Bronchial epithelial cell (primary cell): ENCODE results near the gene ZNF25. TPM values are rescaled to one million over a fixed set of nuclear protein-coding genes. Genes with fewer than 3 reads are reported as not detected.
"Not testable (repeated sequence)": the region's sequence is repeated elsewhere in the genome, so short reads cannot be mapped to it uniquely, and the experiment has no call there.

ENCODE experiments used
- DNase-seq: peaks from one replicate; pipeline ENCODE4 v3.0.0-alpha.2; 2010; ENCODE audit warnings: low read depth
- FAIRE-seq: peaks from 2 replicates; lab custom pipeline; 2011; peaks lifted over from hg19 to GRCh38; lab: Jason Lieb, UNC
- H3K27me3 ChIP-seq: 2 replicates; pipeline ENCODE4 v1.5.1; 2011; ENCODE audit warnings: low read length; ENCODE audit not compliant: control insufficient read depth, insufficient read depth
- H3K36me3 ChIP-seq: 2 replicates; pipeline ENCODE4 v1.5.1; 2011; ENCODE audit warnings: low read length; ENCODE audit not compliant: control insufficient read depth, insufficient read depth
- H3K4me3 ChIP-seq: 2 replicates; pipeline ENCODE4 v1.5.1; 2011; ENCODE audit warnings: mild to moderate bottlenecking, low read depth, low read length, control low read depth
- CTCF ChIP-seq: IDR thresholded peaks from 2 replicates; pipeline ENCODE4 v1.5.1; 2011; ENCODE audit warnings: mild to moderate bottlenecking, moderate library complexity, low read length, control low read depth, inconsistent platforms; ENCODE audit not compliant: insufficient read depth, severe bottlenecking
- total RNA-seq: library from RNA; depleted of rRNA; stranded (reverse); fragments of >200 nt; gene quantifications from 2 replicates; pipeline ENCODE4 v1.2.1, GENCODE V29; 2014

ZNF25 gene
- total RNA-seq, 1 donor from 2014 or later: 5.8 TPM

- no peak for FAIRE-seq
- H3K27me3 ChIP-seq: no peaks in the 10 kb centered on the region
These were observed 31.1 kb upstream of the ZNF25 start for GRCh38 chr10:38007551-38007950.

DNA sequence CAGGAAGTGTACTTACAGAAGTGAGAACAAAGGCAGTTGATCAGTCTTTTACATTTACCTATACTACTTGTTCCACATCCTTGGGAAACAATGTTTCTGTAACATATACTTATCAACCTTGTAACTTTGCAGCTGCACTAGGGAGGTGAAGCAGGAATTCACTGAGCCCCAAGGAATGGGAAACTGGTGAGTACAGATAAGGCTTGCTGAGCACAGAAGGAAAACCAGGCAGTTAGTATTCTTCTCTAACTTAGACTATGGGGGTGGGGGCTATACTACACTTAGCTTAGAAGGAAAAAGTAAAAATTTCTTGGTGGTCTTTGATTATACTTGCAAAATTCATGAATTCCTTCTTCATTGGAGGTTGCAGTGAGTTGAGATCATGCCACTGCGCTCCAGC is 27.1 kb upstream of the ZNF25 start:
- no peak for TF ChIP-seq CTCF
- FAIRE-seq (no peak), DNase-seq (no peak)
- Histone ChIP-seq H3K27me3 (no peaks in the 10 kb centered on the region), H3K36me3 (no peaks in the 10 kb centered on the region), H3K4me3 (no peak overlapping the region)

More at GRCh38 chr10:38007551-38007950, 31.1 kb upstream of the ZNF25 start:
- DNase-seq: peak; percentile 78
- Histone ChIP-seq H3K36me3 (no peaks in the 10 kb centered on the region), H3K4me3 (no peak overlapping the region)
- TF ChIP-seq CTCF: no peak

- Histone ChIP-seq H3K27me3 (no peaks in the 10 kb centered on the region), H3K4me3 (no peak overlapping the region), H3K36me3 (no peaks in the 10 kb centered on the region)
- DNase-seq (no peak), FAIRE-seq (no peak)
- TF ChIP-seq CTCF: no peak
These were observed 26.6 kb upstream of the ZNF25 start for GRCh38 chr10:38003026-38003425.

DNA sequence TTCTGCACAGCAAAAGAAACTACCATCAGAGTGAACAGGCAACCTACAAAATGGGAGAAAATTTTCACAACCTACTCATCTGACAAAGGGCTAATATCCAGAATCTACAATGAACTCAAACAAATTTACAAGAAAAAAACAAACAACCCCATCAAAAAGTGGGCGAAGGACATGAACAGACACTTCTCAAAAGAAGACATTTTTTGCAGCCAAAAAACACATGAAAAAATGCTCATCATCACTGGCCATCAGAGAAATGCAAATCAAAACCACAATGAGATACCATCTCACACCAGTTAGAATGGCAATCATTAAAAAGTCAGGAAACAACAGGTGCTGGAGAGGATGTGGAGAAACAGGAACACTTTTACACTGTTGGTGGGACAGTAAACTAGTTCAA is 24.0 kb upstream of the ZNF25 start:
- not testable (repeated sequence) for H3K27me3 ChIP-seq, H3K36me3 ChIP-seq, H3K4me3 ChIP-seq, DNase-seq, FAIRE-seq

DNA sequence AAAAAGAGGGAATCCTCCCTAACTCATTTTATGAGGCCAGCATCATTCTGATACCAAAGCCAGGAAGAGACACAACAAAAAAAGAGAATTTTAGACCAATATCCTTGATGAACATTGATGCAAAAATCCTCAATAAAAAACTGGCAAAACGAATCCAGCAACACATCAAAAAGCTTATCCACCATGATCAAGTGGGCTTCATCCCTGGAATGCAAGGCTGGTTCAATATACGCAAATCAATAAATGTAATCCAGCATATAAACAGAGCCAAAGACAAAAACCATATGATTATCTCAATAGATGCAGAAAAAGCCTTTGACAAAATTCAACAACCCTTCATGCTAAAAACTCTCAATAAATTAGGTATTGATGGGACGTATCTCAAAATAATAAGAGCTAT is 22.5 kb upstream of the ZNF25 start:
- not testable (repeated sequence) for DNase-seq, H3K4me3 ChIP-seq, FAIRE-seq, H3K36me3 ChIP-seq, H3K27me3 ChIP-seq

DNA sequence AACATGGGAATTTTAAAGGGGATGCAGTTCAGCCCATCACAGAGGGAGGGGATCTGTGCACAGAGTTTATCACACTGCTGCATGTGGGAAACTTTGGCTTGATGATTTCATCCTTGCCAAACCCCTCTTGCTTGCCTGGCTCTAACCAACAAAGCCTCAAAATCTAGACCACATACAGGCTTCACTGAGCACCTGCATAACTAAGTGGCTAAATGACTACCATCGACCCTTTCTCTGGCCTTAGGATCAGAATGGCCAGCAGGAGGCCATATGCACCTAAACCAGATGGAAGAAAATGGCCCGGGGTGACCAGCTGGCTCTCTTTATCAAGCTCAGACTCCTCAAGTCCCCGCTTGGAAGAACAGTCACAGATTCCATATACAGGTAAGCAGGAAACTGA is 15.6 kb upstream of the ZNF25 start:
- no peaks in the 10 kb centered on the region for H3K27me3 ChIP-seq
- no peak for TF ChIP-seq CTCF
- H3K36me3 ChIP-seq: no peaks in the 10 kb centered on the region
- H3K4me3 ChIP-seq: no peak overlapping the region
- no peak for DNase-seq
- no peak for FAIRE-seq

GRCh38 chr10:37991655-37992054 is 15.2 kb upstream of the ZNF25 start:
- Histone ChIP-seq H3K4me3 (no peak overlapping the region), H3K36me3 (no peaks in the 10 kb centered on the region), H3K27me3 (no peaks in the 10 kb centered on the region)
- no peak for FAIRE-seq
- no peak for TF ChIP-seq CTCF
- DNase-seq: no peak
